IMR-90 (cell line): Measurements from ENCODE around the gene LIPG. TPM values are rescaled to one million over a fixed set of nuclear protein-coding genes. Genes with fewer than 3 reads are reported as not detected.

Experiments used
- polyA plus RNA-seq, 3 experiments: library from polyadenylated mRNA; depleted of rRNA; stranded (reverse); fragments of >200 nt; gene quantifications; 2 replicates each; pipeline ENCODE4 v1.2.3, GENCODE V29; 2012; ENCODE audit warnings: low replicate concordance in 1 of 3
- total RNA-seq: library from RNA; depleted of rRNA; stranded (reverse); fragments of >200 nt; gene quantifications from 2 replicates; pipeline ENCODE4 v1.2.3, GENCODE V29; 2012; rRNA removed

The LIPG gene
- total and polyA plus RNA-seq, 2 of the 4 experiments (the other 2 are of a cell fraction), result under 0.01 to 0.14 TPM

Other genes starting within 250 kb of the LIPG start
- 19.4 and 25.3 TPM in 2 replicates for gene DYM, start 101.4 kb upstream of the LIPG start, total RNA-seq
- gene DYM, start 101.4 kb upstream of the LIPG start, polyA plus RNA-seq (2012; rRNA removed), result 12.9 and 13.0 TPM in 2 replicates
- 3.6 and 4.7 TPM in 2 replicates for gene C18orf32, start 74.8 kb upstream of the LIPG start, total RNA-seq
- 20.8 and 21.4 TPM in 2 replicates for gene C18orf32, start 74.8 kb upstream of the LIPG start, polyA plus RNA-seq (2012; rRNA removed)
- 3,967 and 4,184 TPM in 2 replicates for gene RPL17, start 69.6 kb upstream of the LIPG start, total RNA-seq
- gene RPL17, start 69.6 kb upstream of the LIPG start, polyA plus RNA-seq (2012; rRNA removed), result 3,672 and 3,759 TPM in 2 replicates